ENCODE data around the gene CYP1B1.
"Not testable (repeated sequence)": the region's sequence is repeated elsewhere in the genome, so short reads cannot be mapped to it uniquely, and the experiment has no call there.

Gene CYP1B1

GRCh38 chr2:38090928-38091327, 15.0 kb upstream of the CYP1B1 start:
- no peak for DNase-seq (ENCODE audit: low spot score)
- POLR2A ChIA-PET (ENCODE audit: low non-redundant PET) = no interaction called here
- CTCF ChIA-PET = no interaction called here
- TF ChIP-seq, protein P1, sequence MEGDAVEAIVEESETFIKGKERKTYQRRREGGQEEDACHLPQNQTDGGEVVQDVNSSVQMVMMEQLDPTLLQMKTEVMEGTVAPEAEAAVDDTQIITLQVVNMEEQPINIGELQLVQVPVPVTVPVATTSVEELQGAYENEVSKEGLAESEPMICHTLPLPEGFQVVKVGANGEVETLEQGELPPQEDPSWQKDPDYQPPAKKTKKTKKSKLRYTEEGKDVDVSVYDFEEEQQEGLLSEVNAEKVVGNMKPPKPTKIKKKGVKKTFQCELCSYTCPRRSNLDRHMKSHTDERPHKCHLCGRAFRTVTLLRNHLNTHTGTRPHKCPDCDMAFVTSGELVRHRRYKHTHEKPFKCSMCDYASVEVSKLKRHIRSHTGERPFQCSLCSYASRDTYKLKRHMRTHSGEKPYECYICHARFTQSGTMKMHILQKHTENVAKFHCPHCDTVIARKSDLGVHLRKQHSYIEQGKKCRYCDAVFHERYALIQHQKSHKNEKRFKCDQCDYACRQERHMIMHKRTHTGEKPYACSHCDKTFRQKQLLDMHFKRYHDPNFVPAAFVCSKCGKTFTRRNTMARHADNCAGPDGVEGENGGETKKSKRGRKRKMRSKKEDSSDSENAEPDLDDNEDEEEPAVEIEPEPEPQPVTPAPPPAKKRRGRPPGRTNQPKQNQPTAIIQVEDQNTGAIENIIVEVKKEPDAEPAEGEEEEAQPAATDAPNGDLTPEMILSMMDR (conservative IDR thresholded peaks at IDR 0.05; ENCODE audit: low read depth) = no peak
- peak overlapping the region; percentile 81 for H3K27ac ChIP-seq

DNA sequence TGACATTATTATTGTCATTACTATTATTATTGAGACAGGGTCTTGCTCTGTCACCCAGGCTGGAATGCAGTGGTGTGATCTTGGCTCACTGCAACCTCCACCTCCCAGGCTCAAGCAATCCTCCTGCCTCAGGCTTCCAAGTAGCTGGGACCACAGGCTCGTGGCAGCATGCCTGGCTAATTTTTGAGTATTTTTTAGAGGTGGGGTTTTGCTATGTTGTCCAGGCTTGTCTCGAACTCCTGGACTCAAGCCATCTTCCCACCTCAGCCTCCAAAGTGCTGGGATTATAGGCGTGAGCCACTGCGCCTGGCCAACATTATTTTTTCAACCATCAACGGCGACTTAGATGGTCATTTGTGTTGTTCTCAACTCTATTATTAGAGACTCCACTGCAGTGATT, 14.3 kb upstream of the CYP1B1 start:
- POLR2A ChIA-PET (ENCODE audit: low non-redundant PET); DNase-seq (ENCODE audit: low spot score); CTCF ChIA-PET: not testable (repeated sequence)
- H3K27ac ChIP-seq = peak overlapping the region; percentile 63

DNA sequence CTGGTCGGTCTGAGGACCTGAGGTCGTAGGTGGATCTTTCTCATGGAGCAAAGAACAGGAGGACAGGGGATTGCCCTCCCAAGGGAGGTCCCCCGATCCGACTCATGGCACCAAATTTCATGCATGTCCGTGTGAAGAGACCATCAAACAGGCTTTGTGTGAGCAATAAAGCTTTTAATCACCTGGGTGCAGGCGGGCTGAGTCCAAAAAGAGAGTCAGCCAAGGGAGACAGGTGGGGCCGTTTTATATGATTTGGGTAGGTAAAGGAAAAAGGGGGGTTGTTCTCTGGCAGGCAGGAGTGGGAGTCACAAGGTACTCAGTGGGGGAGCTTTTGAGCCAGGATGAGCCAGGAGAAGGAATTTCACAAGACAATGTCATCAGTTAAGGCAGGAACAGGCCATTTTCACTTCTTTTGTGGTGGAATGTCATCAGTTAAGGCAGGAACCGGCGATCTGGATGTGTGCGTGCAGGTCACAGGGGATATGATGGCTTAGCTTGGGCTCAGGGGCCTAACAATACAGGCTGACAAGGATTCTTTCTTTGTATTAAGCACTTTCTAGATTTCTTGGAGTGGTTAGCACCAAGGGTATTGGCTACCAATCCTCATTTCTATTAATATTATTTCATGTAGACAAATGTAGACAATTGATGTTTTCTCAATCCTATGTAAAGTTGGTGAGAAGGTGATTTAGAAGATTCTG, 10.2 kb upstream of the CYP1B1 start:
- H3K27ac ChIP-seq; DNase-seq (ENCODE audit: low spot score); POLR2A ChIA-PET (ENCODE audit: low non-redundant PET): not testable (repeated sequence)
- CTCF ChIA-PET = interaction anchor here (0.6 to 0.7 kb wide), 2 partner anchors 73 to 189 kb away, joined by 3 read pairs; no protein-coding TSS in a partner anchor

GRCh38 chr2:38084556-38084955, 8.6 kb upstream of the CYP1B1 start:
- H3K27ac ChIP-seq; DNase-seq (ENCODE audit: low spot score); CTCF ChIA-PET; POLR2A ChIA-PET (ENCODE audit: low non-redundant PET): not testable (repeated sequence)

GRCh38 chr2:38082727-38083126, 6.8 kb upstream of the CYP1B1 start:
- POLR2A ChIA-PET (ENCODE audit: low non-redundant PET); DNase-seq (ENCODE audit: low spot score); H3K27ac ChIP-seq; CTCF ChIA-PET: not testable (repeated sequence)

- ChIA-PET POLR2A (ENCODE audit: low non-redundant PET) (no interaction called here), CTCF (interaction anchor here (0.7 kb wide), 1 partner anchor 98 kb away, joined by 4 read pairs; no protein-coding TSS in a partner anchor)
- H3K27ac ChIP-seq = no peak overlapping the region
- TF ChIP-seq, protein P1 (conservative IDR thresholded peaks at IDR 0.05; ENCODE audit: low read depth) = no peak
- DNase-seq (ENCODE audit: low spot score) = no peak
Observed at GRCh38 chr2:38080346-38080745, 4.4 kb upstream of the CYP1B1 start.

- ChIA-PET CTCF (interaction anchor here (0.7 kb wide), 1 partner anchor 91 kb away, joined by 3 read pairs; no protein-coding TSS in a partner anchor), POLR2A (ENCODE audit: low non-redundant PET) (no interaction called here)
- TF ChIP-seq, protein P1 (conservative IDR thresholded peaks at IDR 0.05; ENCODE audit: low read depth) = no peak
- DNase-seq (ENCODE audit: low spot score) = no peak
- no peak overlapping the region for H3K27ac ChIP-seq
Observed at GRCh38 chr2:38079116-38080052, 3.4 kb upstream of the CYP1B1 start.

- peak overlapping the region; percentile 98 for H3K27ac ChIP-seq
- CTCF ChIA-PET = interaction anchor here (0.7 to 2.7 kb wide), 6 partner anchors 19 to 209 kb away, joined by 3 to 12 read pairs (median 6); no protein-coding TSS in a partner anchor
- POLR2A ChIA-PET (ENCODE audit: low non-redundant PET) = interaction anchor here (1.3 to 1.4 kb wide), 2 partner anchors 18 to 29 kb away, joined by 4 to 7 read pairs; no protein-coding TSS in a partner anchor
- TF ChIP-seq, protein P1 (conservative IDR thresholded peaks at IDR 0.05; ENCODE audit: low read depth) = no peak
- no peak for DNase-seq (ENCODE audit: low spot score)
Observed at GRCh38 chr2:38077431-38077769, 1.4 kb upstream of the CYP1B1 start.

All from RWPE1 (cell line).